Uterus (tissue), 2 donors: ENCODE measurements around the gene GMPR2.

Experiments used
- CTCF ChIP-seq, 4 experiments: fragments of 200-600 bp in 2 of 4; fragments of 450-650 bp in 2 of 4; sonication (generic) in 2 of 4; IDR thresholded peaks; one replicate each; pipeline ENCODE4 v1.5.1; 2016 to 2019; ENCODE audit warnings: antibody characterized with exemption in 4 of 4, mild to moderate bottlenecking in 2 of 4, moderate library complexity in 1 of 4
- POLR2A ChIP-seq, 2 donors: fragments of 450-650 bp; IDR thresholded peaks; one replicate each; pipeline ENCODE4 v1.6.1; 2016; ENCODE audit warnings: antibody characterized with exemption in 2 of 2, mild to moderate bottlenecking in 1 of 2, moderate library complexity in 1 of 2

- no peak for TF ChIP-seq CTCF (IDR thresholded peaks at IDR 0.05)
- TF ChIP-seq POLR2A (IDR thresholded peaks at IDR 0.05), result no peak
These were observed 13.2 kb upstream of the GMPR2 start for GRCh38 chr14:24219521-24219920.
